NCI-H748 treated with DMSO at 0.1 percent for 48 hours (cell line): ENCODE data around the gene CWC25.
"Not testable (repeated sequence)": the region's sequence is repeated elsewhere in the genome, so short reads cannot be mapped to it uniquely, and the experiment has no call there.

ENCODE experiments used
- DNase-seq: peaks from one replicate; lab custom pipeline; 2025; lab: John Stamatoyannopoulos, UW

The CWC25 gene

GRCh38 chr17:38824899-38825761, at the start of gene CWC25:
Gene CWC25 (minus strand): TSS chr17:38825321. CDS start chr17:38825183, 138 bp downstream.
- DNase-seq: peak; percentile 91

- DNase-seq: no peak
These were observed 48.7 kb upstream of the CWC25 start for GRCh38 chr17:38873640-38874380.

GRCh38 chr17:38872671-38873385, 47.7 kb upstream of the CWC25 start:
- no peak for DNase-seq

- DNase-seq: no peak
These were observed 46.9 kb upstream of the CWC25 start for GRCh38 chr17:38872027-38872511.

- peak; percentile 4 for DNase-seq
These were observed 46.3 kb upstream of the CWC25 start for GRCh38 chr17:38871247-38872015.

- peak; percentile 32 for DNase-seq
These were observed 45.4 kb upstream of the CWC25 start for GRCh38 chr17:38870259-38871165.

- peak; percentile 62 for DNase-seq
These were observed 44.6 kb upstream of the CWC25 start, which contains the start of gene LASP1 for GRCh38 chr17:38869526-38870258. Gene LASP1 (plus strand): TSS chr17:38870058. CDS start chr17:38870190, 132 bp downstream.

- peak; percentile 77 for DNase-seq
These were observed 43.9 kb upstream of the CWC25 start for GRCh38 chr17:38868817-38869525.

- peak; percentile 76 for DNase-seq
These were observed 43.1 kb upstream of the CWC25 start for GRCh38 chr17:38867968-38868816.

GRCh38 chr17:38867179-38867967, 42.3 kb upstream of the CWC25 start:
- peak; percentile 76 for DNase-seq

GRCh38 chr17:38864636-38865398, 39.7 kb upstream of the CWC25 start:
- peak; percentile 16 for DNase-seq

- DNase-seq: peak; percentile 22
These were observed 36.3 kb upstream of the CWC25 start for GRCh38 chr17:38861399-38861843.

- DNase-seq: no peak
These were observed 32.1 kb upstream of the CWC25 start for GRCh38 chr17:38857271-38857670.

- not testable (repeated sequence) for DNase-seq
These were observed 30.1 kb upstream of the CWC25 start for GRCh38 chr17:38855101-38855714.

GRCh38 chr17:38853292-38854219, 28.4 kb upstream of the CWC25 start, which contains the start of gene RPL23:
Gene RPL23 (minus strand): TSS chr17:38853721. CDS start chr17:38853710, 11 bp downstream.
- peak; percentile 93 for DNase-seq
